Colon (tissue), 2 donors: ENCODE data around the gene CCDC60.

Experiments
- FAIRE-seq: peaks from 2 replicates; lab custom pipeline; 2012; peaks lifted over from hg19 to GRCh38; lab: Jason Lieb, UNC
- donor health status: control.
- donor health status: control.

CCDC60 gene

GRCh38 chr12:119447126-119447525, 112.6 kb downstream of the CCDC60 start:
- FAIRE-seq, result no peak

GRCh38 chr12:119447618-119448017, 113.1 kb downstream of the CCDC60 start:
- no peak for FAIRE-seq

GRCh38 chr12:119448611-119449131, 114.1 kb downstream of the CCDC60 start:
- FAIRE-seq, result no peak

GRCh38 chr12:119450771-119451170, 116.2 kb downstream of the CCDC60 start:
- FAIRE-seq, result no peak

GRCh38 chr12:119456824-119457223, 122.3 kb downstream of the CCDC60 start:
- no peak for FAIRE-seq

- no peak for FAIRE-seq
Measured at GRCh38 chr12:119457271-119457670, 122.7 kb downstream of the CCDC60 start.

- no peak for FAIRE-seq
Measured at GRCh38 chr12:119459481-119459880, 125.0 kb downstream of the CCDC60 start.

GRCh38 chr12:119460876-119461275, 126.3 kb downstream of the CCDC60 start:
- no peak for FAIRE-seq

GRCh38 chr12:119461636-119462214, 127.2 kb downstream of the CCDC60 start:
- FAIRE-seq, result no peak

- FAIRE-seq, result no peak
Measured at GRCh38 chr12:119463211-119463926, 128.8 kb downstream of the CCDC60 start.

- FAIRE-seq, result no peak
Measured at GRCh38 chr12:119468296-119468695, 133.8 kb downstream of the CCDC60 start.

GRCh38 chr12:119475650-119476049, 141.1 kb downstream of the CCDC60 start:
- FAIRE-seq, result no peak

GRCh38 chr12:119476951-119477350, 142.4 kb downstream of the CCDC60 start:
- FAIRE-seq, result no peak

GRCh38 chr12:119479121-119479561, 144.6 kb downstream of the CCDC60 start:
- FAIRE-seq, result no peak

- FAIRE-seq, result no peak
Measured at GRCh38 chr12:119480551-119480950, 146.0 kb downstream of the CCDC60 start.

GRCh38 chr12:119486599-119487154, 152.1 kb downstream of the CCDC60 start:
- no peak for FAIRE-seq

- no peak for FAIRE-seq
Measured at GRCh38 chr12:119491814-119492213, 157.3 kb downstream of the CCDC60 start.

- FAIRE-seq, result no peak
Measured at GRCh38 chr12:119500209-119500608, 165.7 kb downstream of the CCDC60 start.

- FAIRE-seq, result no peak
Measured at GRCh38 chr12:119501052-119501451, 166.5 kb downstream of the CCDC60 start.

GRCh38 chr12:119505001-119505400, 170.5 kb downstream of the CCDC60 start:
- no peak for FAIRE-seq

- FAIRE-seq, result no peak
Measured at GRCh38 chr12:119512772-119513497, 178.4 kb downstream of the CCDC60 start.

- FAIRE-seq, result no peak
Measured at GRCh38 chr12:119528241-119528640, 193.7 kb downstream of the CCDC60 start.

- FAIRE-seq, result no peak
Measured at GRCh38 chr12:119540476-119540875, 205.9 kb downstream of the CCDC60 start.
